Muscle of back (tissue), 11 donors: ENCODE results near the gene EDEM1. TPM values are rescaled to one million over a fixed set of nuclear protein-coding genes. Genes with fewer than 3 reads are reported as not detected.
"Not testable (repeated sequence)": the region's sequence is repeated elsewhere in the genome, so short reads cannot be mapped to it uniquely, and the experiment has no call there.

Experiments used
- DNase-seq, 3 donors: peaks; one replicate each; pipeline versions ENCODE4 v3.0.0 to v3.0.0-alpha.2; 2013
- polyA plus RNA-seq, 10 donors: library from polyadenylated mRNA; unstranded; fragments of 120-200 nt; gene quantifications; one replicate each; pipeline ENCODE4 v1.2.1, GENCODE V29; 2013; ENCODE audit not compliant: insufficient read length in 10 of 10

The EDEM1 gene
- polyA plus RNA-seq, 10 donors, result 7.6 to 15.9 (median 11.9) TPM

GRCh38 chr3:5170975-5171374 lies 16.5 kb upstream of the EDEM1 start:
- no peak for DNase-seq

- no peak for DNase-seq
Observed at GRCh38 chr3:5172018-5172417, 15.5 kb upstream of the EDEM1 start.

- not testable (repeated sequence) for DNase-seq
Observed at GRCh38 chr3:5179036-5179435, 8.5 kb upstream of the EDEM1 start.

GRCh38 chr3:5181469-5182141 lies 5.9 kb upstream of the EDEM1 start:
- no peak for DNase-seq

- DNase-seq, result not testable (repeated sequence)
Observed at GRCh38 chr3:5183714-5184113, 3.8 kb upstream of the EDEM1 start.

- DNase-seq, result no peak
Observed at GRCh38 chr3:5184499-5184898, 3.0 kb upstream of the EDEM1 start.

- DNase-seq, result no peak
Observed at GRCh38 chr3:5185093-5185673, 2.3 kb upstream of the EDEM1 start.

GRCh38 chr3:5186089-5186857 lies 1.2 kb upstream of the EDEM1 start:
- peak in 2 of 3 donors; percentile 21 to 42 for DNase-seq

GRCh38 chr3:5186858-5187155 lies 700 bp upstream of the EDEM1 start:
- DNase-seq, result no peak

GRCh38 chr3:5187920-5188418 lies 462 bp downstream of the EDEM1 start:
- peak in 2 of 3 donors; percentile 56 to 84 for DNase-seq

- peak in 2 of 3 donors; percentile 17 to 67 for DNase-seq
Observed at GRCh38 chr3:5188419-5189221, 1.1 kb downstream of the EDEM1 start.

GRCh38 chr3:5190147-5190791 lies 2.8 kb downstream of the EDEM1 start:
- no peak for DNase-seq

- no peak for DNase-seq
Observed at GRCh38 chr3:5191555-5192304, 4.2 kb downstream of the EDEM1 start.

- DNase-seq, result no peak
Observed at GRCh38 chr3:5192571-5193365, 5.3 kb downstream of the EDEM1 start.

- no peak for DNase-seq
Observed at GRCh38 chr3:5194341-5194740, 6.8 kb downstream of the EDEM1 start.

- DNase-seq, result no peak
Observed at GRCh38 chr3:5194801-5195509, 7.4 kb downstream of the EDEM1 start.

GRCh38 chr3:5195605-5196004 lies 8.1 kb downstream of the EDEM1 start:
- no peak for DNase-seq

GRCh38 chr3:5197022-5197421 lies 9.5 kb downstream of the EDEM1 start:
- no peak for DNase-seq
